Cerebellar cortex (tissue), 1 donor: ENCODE measurements around the gene TTC32.
"Not testable (repeated sequence)": the region's sequence is repeated elsewhere in the genome, so short reads cannot be mapped to it uniquely, and the experiment has no call there.

ENCODE experiments used
- DNase-seq: peaks from one replicate; pipeline ENCODE4 v3.0.0-alpha.2; 2015; ENCODE audit warnings: low spot score

The TTC32 gene

DNA sequence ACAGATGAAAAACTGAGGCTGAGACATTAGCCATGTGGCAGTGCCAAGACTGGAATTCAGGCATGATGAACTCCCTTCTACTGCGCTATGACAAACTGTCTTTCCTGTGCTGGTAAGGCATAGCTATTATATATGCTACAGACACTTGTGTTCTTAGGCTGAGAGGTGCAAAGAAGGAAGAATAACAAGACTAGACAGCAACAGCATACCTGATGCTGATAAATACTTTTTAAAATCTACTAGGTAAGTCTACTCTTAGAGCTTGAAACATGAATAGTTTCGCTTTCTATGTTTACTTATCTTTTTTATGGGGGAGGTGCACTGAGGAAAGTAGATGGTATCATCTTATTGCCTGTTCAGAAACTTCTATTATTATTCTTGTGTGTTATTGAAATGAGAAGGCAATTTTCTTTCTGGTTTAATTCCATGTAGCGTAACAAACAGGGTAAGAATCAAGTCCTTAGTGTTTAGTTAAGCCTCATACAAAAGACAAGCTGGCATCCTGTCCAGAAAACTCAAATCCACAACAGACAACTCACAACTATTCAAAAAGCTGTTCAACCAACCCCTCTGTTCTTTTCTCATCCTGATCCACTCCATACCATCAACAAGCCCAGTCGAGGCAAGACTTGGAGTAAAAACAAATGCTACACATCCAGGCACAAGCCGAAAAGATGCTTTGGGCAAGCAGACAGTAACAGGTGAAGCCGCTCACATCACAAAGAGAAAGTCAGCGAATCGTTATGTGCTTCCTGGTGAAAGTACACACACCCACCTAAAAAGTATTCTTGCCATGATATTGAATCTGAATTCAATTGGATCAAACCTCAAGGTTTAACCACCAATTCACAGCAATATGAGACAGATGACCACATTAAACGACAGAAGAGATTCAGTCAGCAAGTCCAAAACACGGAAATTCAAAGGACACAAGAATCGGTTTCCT lies 1.5 kb downstream of the TTC32 start:
- DNase-seq = peak; percentile 11

DNA sequence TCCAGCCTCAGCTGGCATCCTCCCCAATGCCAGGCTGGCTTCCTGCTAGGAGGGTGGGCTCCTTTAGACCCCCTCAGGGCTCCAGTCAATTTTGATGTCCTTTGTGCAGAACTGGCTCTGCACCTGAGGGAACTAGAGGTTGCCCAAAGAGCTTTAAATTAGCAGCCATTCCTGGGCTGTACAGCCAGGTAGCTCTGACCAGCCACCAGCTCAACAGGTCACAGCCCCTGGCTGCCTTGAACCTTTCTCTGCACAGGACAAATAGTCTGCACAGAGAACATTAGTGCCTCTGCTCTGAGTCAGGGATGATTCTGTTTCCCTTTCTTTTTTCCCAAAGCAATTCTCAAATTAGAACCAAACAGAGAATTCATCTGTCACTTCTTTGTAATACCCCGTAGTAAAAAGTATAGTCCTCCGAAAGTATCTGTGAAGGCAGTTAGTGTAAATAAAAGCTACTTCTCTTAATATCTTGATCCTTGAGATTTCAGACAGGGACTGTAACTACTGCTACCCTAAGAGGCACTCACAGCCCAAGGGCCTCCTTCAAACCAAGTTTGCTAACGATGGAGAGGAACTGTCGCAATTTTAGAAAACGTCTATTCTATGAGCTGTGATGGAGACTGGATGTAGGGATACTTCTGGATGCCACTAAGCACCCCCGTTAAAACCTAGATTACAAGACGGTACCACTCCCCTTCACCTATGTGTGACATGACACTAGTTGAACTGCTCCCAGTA lies 3.0 kb downstream of the TTC32 start:
- no peak for DNase-seq

DNA sequence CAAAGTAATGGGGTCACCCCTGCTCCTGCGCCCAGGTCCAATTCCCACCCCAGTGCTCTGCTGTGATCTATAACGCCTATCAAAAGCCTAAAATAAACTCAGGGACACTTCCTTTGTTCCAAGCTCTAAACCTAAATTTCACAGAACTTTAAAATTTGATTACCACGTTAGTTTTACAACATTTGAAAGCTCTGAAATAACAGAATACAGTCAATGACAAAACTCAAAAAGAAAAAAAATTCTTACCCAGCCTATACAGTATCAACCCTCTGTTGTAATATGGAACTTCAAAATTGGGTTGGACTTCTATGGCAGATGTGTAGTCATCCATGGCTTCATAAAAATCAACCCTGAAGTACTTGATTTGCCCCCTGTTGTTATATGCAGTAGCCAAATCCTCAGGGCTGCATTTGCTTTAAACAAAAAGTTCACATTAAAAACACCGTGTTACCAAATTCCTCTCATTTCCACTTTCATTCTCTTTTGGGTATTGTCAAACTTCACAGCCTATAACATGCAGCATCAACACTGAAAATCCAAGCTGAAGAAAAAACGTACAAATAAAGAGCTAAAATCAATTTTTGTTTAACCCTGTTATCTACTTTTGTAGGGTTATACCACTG lies 4.0 kb downstream of the TTC32 start:
- DNase-seq = no peak

DNA sequence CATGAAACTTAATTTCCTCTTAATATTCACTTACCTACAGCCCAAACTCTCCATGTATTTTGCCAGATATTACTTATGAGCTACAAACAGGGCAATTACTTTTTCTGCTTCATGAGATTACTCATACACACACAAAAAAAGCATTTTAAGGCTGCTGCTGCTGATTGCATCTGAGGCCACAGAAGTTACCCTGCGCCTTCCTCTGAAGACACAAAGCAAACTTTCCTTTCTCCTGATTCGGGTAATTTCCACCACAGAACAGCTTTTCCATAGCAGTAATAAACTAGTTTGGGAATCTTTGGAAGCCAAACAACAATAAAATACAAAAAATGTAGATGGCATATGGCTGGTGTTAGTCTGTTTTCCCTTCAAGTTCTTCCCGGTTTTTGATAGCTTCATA lies 6.2 kb downstream of the TTC32 start:
- no peak for DNase-seq

DNA sequence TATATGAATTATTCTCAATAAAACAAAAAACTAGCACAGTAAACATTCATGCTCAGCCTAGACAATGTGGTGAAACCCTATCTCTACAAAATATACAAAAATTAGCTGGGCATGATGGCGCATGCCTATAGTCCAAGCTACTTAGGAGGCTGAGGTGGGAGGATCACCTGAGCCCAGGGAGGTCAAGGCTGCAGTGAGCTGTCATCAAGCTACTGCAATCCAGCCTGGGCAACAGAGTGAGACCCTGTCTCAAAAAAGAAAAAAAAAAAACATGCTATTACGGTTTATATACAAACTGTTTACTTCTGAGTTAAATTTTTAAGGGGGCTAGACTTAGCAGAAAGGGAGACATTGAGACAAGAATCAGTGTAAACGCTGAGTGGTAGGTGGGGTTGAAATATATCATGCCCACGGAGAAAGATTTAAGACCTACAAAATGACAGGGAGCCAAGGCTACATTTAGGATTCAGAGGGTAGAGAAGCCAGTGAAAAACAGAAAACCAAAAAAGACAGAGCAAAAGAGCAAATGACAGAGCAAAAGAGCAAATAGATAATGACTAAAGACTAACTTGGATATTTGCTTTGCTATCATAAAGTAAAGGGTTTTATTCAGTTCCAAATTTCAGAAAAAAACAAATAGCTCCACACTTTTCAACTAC lies 7.5 kb downstream of the TTC32 start:
- DNase-seq = no peak

DNA sequence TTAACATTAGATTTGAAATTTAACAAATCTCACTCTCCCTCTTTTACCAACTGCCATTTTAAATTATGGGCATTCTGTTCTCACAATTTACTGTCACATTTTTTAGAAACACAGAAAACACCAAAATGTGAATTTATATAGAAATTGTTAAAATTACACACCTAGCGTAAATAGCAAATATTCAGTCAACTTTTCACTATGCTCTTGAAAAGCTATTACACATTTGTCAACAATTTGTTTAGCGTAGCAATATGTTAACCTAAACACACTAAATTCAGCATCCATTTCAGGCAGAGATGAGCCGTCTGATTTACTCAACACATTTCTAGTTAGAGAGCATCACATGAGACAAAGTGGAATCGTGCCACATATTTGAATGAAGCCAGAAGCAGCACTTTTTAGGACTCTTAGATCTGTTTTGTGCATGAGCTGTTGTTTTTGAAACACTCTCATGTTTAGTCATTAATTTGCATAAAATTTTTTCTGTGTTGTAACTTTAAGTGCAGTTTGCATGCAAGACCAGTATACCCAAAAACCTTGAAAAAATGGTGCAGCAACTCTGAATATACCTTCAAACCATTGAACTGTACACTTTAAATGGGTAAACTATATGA lies 8.2 kb downstream of the TTC32 start:
- DNase-seq = no peak

DNA sequence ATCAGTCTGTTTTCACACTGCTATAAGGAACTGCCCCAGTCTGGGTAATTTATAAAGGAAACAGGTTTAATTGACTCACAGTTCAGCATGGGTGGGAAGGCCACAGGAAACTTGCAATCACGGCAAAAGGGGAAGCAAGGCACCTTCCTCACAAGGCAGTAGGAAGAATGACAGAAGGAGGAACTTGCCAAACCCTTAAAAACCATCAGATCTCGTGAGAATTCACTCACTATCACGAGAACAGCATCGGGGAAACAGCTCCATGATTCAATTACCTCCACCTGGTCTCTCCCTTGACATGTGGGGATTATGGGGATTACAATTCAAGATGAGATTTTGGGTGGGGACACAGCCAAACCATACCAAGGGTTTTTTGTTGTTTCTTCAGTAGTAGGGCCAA lies 9.8 kb downstream of the TTC32 start:
- not testable (repeated sequence) for DNase-seq

DNA sequence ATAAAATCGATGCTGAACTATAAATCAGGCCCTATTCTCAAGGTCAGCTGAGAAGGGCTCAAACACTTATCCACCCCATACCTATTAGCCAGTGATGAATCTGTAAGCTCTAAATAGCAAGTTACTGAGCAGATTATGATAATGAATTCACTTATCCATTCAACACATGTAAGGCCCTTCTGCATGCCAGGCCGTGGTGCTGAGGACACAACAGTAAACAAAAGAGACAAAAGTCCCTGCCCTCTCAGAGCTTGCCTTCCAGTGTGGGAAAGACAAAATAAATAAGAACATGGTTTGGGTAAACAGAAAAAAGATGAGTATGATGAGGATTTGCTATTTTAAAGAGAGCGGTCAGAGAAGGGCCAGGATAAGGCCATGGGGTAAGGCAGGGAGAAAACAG lies 11.7 kb downstream of the TTC32 start:
- no peak for DNase-seq

DNA sequence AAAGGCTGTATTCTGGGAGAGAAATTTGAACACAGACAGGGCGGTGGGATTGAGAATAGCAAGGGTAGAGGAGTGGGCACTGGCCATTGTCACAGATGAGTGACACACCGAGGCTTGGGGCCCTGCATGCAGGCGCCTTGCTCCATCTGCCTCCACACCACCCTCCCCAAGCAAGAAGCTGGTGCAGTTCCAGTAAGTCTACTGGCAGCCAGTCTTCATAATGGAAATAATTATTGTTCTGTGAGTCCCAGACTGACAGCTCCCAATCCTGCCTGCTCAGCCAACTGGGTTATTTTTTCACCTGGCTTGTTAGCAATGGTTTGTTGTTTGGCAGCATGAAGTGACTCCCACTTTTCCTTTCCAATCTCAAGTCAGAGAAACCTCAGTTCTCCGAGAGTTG lies 13.0 kb downstream of the TTC32 start:
- peak; percentile 17 for DNase-seq

DNA sequence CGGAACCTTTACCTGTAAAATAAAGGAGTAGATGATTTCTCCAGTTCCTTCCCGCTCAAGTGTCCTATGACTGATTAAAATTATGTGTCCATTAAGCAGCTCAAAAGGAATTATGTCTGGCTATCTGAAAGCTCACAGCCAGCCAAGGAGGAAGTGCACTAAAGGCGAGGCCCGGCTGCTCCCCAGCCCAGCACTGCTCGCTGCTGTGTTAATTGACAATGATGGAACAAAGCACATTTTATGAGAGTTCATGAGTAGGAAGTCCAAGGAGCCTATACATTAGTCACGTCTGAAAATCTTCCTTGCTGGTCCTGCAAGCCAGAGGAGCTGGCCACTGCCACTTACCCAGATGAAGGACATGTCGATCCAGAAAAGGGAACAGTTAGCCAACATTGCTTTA lies 14.3 kb downstream of the TTC32 start:
- no peak for DNase-seq

DNA sequence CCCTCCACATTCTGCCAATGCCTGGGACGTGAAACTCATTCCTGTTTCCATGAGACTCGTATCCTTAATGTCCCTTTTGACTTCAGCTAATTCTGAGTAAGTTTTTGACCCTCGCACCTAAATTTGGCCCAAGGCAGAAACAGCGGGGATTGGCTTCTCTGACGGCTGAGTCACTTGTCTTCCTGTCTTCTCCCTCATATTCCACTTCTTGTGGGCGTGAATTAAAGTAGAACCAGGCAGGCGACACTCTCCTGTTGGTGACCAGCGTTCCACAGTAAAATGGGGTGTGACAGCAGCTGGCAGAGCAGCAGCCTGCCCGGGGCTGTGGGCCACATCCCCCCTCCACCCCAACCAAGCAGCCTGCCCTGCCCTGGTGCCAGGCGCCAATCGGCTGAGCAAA lies 15.5 kb downstream of the TTC32 start:
- no peak for DNase-seq

DNA sequence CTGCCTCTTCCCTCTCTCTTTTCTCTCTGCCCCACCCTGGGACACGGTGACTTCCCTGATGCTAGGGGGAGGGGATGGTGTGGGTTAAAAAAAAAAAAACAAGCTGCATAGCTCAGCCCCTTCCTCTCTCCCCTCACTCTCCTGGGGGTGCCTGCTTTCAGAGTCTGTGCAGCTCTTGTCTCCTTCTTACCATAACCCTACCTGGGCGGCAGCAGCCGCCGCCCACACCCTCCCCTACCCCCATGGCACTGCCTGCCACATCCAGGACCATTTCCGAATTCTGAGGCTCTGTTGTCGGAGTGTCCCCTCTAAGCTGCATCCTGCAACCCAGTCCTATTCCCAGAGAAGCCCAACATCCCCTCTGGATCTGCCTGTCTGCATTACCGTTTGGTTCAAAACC lies 16.0 kb downstream of the TTC32 start:
- no peak for DNase-seq

DNA sequence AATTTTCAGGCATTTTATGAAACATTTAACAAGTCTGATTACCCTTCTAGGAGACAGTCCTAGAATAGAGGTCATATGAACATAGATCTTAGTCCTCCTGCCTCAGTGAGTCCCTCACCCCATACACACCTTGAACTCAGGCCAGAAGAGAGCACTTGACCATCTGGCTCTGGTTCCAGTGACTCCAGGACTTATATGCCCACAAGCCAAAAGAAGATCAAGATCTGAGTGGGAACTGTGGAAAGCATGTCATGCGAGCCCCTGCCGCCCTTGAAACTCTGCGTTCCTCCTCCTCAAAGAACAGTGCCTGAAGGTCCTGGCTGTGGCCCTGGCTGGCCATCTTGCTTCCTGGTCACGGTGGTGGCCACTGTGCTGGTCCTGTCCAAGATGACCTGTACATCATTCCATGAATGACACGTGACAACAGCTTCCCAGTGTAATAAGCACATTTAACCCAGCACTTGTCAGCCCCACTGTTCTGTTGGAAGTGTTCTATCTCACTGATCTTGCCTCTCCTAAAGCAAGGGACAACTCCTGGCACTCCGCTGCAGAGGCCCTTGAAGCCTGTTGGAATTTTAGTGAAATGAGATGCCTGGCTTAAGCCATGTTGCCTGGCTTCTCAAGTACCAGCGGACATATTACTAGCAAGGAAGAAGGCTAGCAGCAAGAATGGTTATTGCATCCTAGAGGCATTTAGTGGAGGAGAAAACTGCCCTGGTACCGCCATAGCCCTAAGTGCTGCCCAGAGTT lies 17.6 kb downstream of the TTC32 start:
- DNase-seq = no peak

DNA sequence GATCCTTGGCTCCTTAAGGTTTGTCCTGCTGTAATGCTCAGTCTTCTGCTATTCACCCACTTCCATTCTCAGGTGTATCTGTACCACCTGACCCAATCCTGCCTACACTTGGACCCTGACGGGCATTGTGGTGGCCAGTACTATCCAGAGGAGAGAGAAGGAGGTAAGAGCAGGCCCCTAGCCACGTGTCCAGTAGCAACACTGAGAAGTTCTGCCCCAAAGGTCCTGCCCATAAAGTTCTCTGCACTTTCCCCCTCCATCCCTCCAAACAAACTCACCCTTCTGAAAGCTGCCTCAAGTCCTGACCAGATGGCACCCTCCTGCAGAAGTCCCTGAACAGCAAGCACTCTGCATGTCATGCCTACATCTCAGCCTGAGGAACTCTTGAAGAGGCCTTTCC lies 18.3 kb downstream of the TTC32 start:
- DNase-seq = no peak

DNA sequence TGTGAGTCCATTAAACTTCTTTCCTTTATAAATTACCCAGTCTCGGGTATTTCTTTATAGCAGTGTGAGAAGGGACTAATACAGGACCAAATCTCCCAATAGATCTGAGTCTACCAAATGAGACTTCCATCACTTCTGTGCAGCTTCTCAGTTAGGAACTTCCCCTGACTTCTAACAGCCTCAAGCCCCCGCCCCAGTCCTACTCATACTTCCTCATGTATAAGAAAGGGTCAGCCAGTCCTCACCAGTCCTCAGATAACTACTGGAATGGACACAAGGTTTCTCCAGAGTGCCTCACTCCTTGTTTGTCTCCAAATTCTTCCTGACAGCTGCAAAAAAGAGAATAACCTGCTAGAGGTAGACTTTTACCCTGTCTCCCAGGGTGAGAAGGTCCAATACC lies 19.5 kb downstream of the TTC32 start:
- DNase-seq = no peak

DNA sequence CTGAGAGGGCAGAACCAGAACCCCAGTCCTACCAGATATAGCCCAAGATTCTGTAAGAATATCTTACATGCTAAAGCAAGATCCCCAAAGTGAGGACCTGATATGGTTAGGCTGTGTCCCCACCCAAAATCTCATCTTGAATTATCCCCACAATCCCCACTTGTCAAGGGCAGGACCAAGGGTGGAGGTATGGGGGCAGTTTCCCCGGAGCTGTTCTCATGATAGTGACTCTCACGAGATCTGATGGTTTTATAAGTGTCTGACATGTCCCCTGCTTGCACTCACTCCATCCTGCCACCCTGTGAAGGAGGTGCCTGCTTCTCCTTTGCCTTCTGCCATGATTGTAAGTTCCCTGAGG lies 19.9 kb downstream of the TTC32 start:
- no peak for DNase-seq

DNA sequence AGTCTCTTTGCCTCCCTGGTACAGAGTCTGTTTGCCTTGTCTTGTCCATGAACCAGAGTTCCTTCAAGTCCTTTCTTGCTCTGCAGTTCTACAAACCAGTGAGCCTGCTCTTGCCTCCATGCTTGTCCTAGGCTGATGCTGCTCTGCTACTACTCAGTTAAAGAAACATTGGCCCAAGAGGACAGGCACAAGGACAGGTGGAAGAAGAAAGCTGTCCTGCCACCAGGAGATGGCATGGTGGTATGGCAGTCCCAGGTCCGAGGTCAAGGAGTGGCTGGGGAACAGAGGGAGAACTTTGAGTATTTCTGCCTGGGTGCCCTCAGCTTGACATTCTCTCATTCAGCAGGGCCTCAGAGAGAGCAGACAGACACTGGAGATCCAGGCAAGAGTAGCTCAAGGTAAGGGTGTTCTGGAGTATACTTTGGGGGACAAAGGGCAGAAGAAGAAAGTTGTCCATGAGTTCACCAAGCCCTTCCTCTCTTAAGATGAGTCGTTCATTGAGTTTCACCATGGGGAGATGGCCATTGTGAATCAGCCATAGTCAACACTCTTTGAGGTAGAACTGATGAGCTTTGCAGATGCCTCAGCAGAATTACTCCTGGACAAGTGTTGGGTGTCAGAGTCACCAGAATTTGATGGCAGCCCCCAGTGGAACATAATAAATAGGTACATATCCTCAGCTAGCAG lies 20.4 kb downstream of the TTC32 start:
- DNase-seq = no peak

DNA sequence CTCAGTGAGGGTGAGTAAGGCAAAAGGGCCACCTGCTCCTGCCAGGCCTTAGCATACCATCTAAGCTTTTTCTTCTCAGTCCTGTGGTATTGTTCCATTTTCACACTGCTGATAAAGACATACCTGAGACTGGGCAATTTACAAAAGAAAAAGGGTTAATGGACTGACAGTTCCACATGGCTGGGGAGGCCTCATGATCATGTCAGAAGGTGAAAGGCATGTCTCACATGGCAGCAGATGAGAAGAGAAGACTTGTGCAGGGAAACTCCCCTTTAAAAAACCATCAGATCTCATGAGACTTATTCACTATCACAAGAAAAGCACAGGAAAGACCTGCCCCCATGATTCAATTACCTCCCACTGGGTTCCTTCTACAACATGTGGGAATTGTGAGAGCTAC lies 21.6 kb downstream of the TTC32 start:
- DNase-seq = not testable (repeated sequence)

DNA sequence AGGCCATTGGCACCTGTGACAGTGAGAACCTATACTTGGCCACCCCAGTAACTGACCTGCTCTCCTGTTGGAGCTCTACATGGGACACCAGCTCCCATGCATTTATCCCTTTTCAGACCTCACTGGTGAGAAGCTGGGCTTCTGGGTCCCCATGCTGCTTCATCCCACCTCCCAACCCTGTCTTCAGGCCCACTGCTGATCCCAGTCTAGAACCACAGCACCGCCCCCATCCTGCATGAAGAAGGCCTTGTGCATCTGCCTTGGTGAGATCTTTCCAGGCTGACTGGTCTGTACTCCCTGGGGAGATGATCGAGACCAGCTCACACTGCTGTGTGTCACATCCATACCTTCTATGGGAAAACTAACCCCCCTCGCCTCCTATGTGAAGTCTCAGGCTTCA lies 22.7 kb downstream of the TTC32 start:
- no peak for DNase-seq

DNA sequence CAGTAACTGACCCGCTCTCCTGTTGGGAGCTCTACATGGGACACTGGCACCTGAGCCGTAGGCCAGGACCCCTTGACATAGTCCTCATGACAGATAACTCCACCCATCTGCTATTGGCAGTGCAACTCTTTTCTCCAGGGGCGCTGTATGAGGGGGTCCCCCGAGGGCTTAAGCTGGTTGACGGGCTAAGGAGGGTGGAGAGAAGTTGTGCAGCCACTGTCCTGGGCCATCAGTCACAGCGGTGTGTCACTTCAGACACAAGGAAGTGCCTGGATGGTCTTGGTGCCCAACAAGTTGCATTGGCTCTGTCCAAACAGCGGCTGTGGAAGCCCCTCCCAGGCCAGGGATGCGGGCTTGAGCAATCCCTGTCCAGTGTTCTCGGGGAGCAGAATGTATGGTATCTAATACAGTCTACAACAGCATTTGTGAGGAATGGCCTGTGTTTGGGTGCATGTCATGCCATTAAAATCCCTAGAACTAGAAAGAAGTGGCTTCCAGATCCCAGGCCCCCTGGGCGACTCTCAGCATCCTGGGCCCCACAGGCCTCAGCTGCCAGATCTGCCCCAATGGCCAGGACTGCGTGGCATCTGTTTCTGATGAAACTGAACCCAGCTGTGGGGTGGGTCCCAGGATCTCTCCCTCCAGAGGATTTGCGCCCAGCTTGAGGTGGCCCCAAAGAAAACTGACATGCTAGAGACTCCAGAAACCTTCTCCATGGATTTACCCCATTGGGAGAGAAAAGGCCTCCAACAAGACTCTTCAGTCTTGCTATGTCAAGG lies 23.3 kb downstream of the TTC32 start:
- DNase-seq = no peak
